Psoas muscle (tissue), 8 donors: ENCODE results near the gene GAS2. TPM values are rescaled to one million over a fixed set of nuclear protein-coding genes. Genes with fewer than 3 reads are reported as not detected.

Source experiments
- ATAC-seq, 4 donors: fragments of 200-7000 bp; cut with Tn5 transposase; one replicate each; pipeline ENCODE4 v1.9.1; 2020; ENCODE audit warnings: moderate library complexity in 3 of 4, mild to moderate bottlenecking in 2 of 4
- DNase-seq, 2 donors: peaks; one replicate each; pipeline ENCODE4 v3.0.0-alpha.2; 2020
- H3K27ac ChIP-seq: fragments of 200-600 bp; one replicate; pipeline ENCODE4 v1.8.0; 2022
- H3K27me3 ChIP-seq, 3 donors: fragments of 200-600 bp in 1 of 3; one replicate each; pipeline versions ENCODE4 v1.6.1 to v1.8.0; 2013 to 2022; ENCODE audit warnings: low read length in 2 of 3, mild to moderate bottlenecking in 2 of 3, moderate library complexity in 1 of 3; ENCODE audit not compliant: insufficient read depth in 3 of 3
- H3K36me3 ChIP-seq, 2 donors: fragments of 200-600 bp in 1 of 2; one replicate each; pipeline versions ENCODE4 v1.6.1 to v1.8.0; 2013 to 2022; ENCODE audit warnings: low read depth in 1 of 2, mild to moderate bottlenecking in 1 of 2, moderate library complexity in 1 of 2; ENCODE audit not compliant: insufficient read depth in 1 of 2
- H3K4me1 ChIP-seq: fragments of 200-600 bp; one replicate; pipeline ENCODE4 v1.8.0; 2022
- H3K4me3 ChIP-seq: fragments of 200-600 bp; one replicate; pipeline ENCODE4 v1.8.0; 2022; ENCODE audit warnings: mild to moderate bottlenecking
- H3K9me3 ChIP-seq: fragments of 200-600 bp; one replicate; pipeline ENCODE4 v1.8.0; 2022
- WGBS, 3 donors: extraction: QIAGEN DNeasy Blood & Tissue Kit; methylation state at CpG; one replicate each; pipeline versions ENCODE4 v1.1.6 to v1.1.7; 2013; 5-methylcytosine and 5-hydroxymethylcytosine counted together
- intact Hi-C, 2 donors: fragments of 100-400 bp; cut with DNase I; formaldehyde crosslinking; loops; one replicate each; pipeline versions ENCODE4 v1.11.0 to v1.14.2; 2022
- polyA plus RNA-seq, 3 donors: library from polyadenylated mRNA; stranded (reverse); fragments of 200-250 nt; gene quantifications; one replicate each; pipeline ENCODE4 v1.2.3, GENCODE V29; 2013
- total RNA-seq, 4 donors: library from RNA; stranded (reverse); fragmentation: NEBNext Ultra II Directional in 2 of 4; extraction: Animal tissue kit (Norgen Biotek cat#: 25700) in 2 of 4; gene quantifications; one replicate each; pipeline versions ENCODE4 v1.2.1 to v1.2.4, GENCODE V29; 2021 to 2023
- TF ChIP-seq, protein P1 (sequence below): fragments of 200-600 bp; IDR thresholded peaks from one replicate; pipeline ENCODE4 v1.8.0; 2022; ENCODE audit warnings: antibody characterized with exemption
- donor health status: healthy with polysubstance abuse.
- donor health status: DM: no; HTN: no; CAD: no; lungs with moderate emphysema.
- donor health status: Bipolar disorder and iron deficiency.
- donor health status: healthy.
- donor health status: DM: yes; HTN: yes; CAD: no.
- donor health status: DM: no; HTN: no; CAD: no.
- donor health status: DM: no; HTN: no; CAD: no.
- donor health status: DM: yes; HTN: yes; CAD: no.

The GAS2 gene
- total and polyA plus RNA-seq, 7 donors, result 0.51 to 4.6 (median 2.8) TPM

DNA sequence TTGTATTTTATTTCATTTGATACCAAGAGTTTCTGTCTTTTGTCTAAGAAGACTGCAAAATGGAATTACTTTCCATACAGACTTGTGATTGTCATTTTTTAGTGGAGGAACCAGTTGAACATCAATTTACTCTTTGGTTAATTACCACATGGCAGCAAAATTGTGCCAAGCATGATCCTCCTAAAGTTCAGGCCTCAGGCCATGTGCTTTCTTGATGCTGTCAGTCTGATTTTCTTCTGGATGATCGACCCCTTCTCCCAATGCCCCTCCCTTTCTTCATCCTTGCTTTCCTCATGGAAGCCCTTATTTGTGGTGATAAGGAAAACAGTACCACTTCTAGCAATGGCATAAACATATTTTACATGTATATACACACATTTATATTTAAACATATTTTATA lies 87.0 kb downstream of the GAS2 start:
- Histone ChIP-seq H3K27me3 (no peaks in the 10 kb centered on the region), H3K4me1 (no peaks in the 10 kb centered on the region), H3K27ac (no peak overlapping the region), H3K36me3 (peaks cover 2 to 25% of the 10 kb centered on the region in 2 donors), H3K9me3 (no peaks in the 10 kb centered on the region), H3K4me3 (no peak overlapping the region)
- WGBS, 3 donors, result 70 to 91% (median 77%) methylated on average over 1 of the region's 1 CpG
- TF ChIP-seq, protein P1, sequence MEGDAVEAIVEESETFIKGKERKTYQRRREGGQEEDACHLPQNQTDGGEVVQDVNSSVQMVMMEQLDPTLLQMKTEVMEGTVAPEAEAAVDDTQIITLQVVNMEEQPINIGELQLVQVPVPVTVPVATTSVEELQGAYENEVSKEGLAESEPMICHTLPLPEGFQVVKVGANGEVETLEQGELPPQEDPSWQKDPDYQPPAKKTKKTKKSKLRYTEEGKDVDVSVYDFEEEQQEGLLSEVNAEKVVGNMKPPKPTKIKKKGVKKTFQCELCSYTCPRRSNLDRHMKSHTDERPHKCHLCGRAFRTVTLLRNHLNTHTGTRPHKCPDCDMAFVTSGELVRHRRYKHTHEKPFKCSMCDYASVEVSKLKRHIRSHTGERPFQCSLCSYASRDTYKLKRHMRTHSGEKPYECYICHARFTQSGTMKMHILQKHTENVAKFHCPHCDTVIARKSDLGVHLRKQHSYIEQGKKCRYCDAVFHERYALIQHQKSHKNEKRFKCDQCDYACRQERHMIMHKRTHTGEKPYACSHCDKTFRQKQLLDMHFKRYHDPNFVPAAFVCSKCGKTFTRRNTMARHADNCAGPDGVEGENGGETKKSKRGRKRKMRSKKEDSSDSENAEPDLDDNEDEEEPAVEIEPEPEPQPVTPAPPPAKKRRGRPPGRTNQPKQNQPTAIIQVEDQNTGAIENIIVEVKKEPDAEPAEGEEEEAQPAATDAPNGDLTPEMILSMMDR, result no peak
- ATAC-seq, result no peak
- no peak for DNase-seq
- intact Hi-C loops, result loop anchor here in 1 of 2 donors (10.0 kb wide), 1 partner anchor 749 kb away; no protein-coding TSS in a partner anchor

- 75 to 84% (median 81%) methylated on average over 1 of the region's 1 CpG for WGBS, 3 donors
- no peaks in the 10 kb centered on the region for H3K27me3 ChIP-seq
- no peak for ATAC-seq
These were observed 94.7 kb downstream of the GAS2 start for GRCh38 chr11:22761066-22761465.

GRCh38 chr11:22763166-22763565 lies 96.8 kb downstream of the GAS2 start:
- Histone ChIP-seq H3K27me3 (no peaks in the 10 kb centered on the region), H3K4me3 (no peak overlapping the region), H3K4me1 (no peaks in the 10 kb centered on the region), H3K27ac (no peak overlapping the region), H3K9me3 (no peaks in the 10 kb centered on the region), H3K36me3 (peaks cover 0 to 8% of the 10 kb centered on the region in 2 donors)
- no peak for ATAC-seq
- intact Hi-C loops, result no loop called here
- WGBS, 3 donors, result 64 to 74% (median 64%) methylated on average over 1 of the region's 1 CpG
- DNase-seq, result no peak
- TF ChIP-seq, protein P1, result no peak

More at GRCh38 chr11:22761066-22761465, 94.7 kb downstream of the GAS2 start:
- TF ChIP-seq, protein P1, result no peak
- DNase-seq, result no peak
- intact Hi-C loops, result no loop called here
- Histone ChIP-seq H3K4me3 (no peak overlapping the region), H3K4me1 (no peaks in the 10 kb centered on the region), H3K9me3 (no peaks in the 10 kb centered on the region), H3K27ac (no peak overlapping the region), H3K36me3 (peaks cover 0 to 15% of the 10 kb centered on the region in 2 donors)

GRCh38 chr11:22764735-22765134 lies 98.3 kb downstream of the GAS2 start:
- no peak overlapping the region for H3K4me3 ChIP-seq
- no peak for ATAC-seq
- WGBS, 3 donors, result 84 to 91% (median 89%) methylated on average over 2 of the region's 2 CpGs
- TF ChIP-seq, protein P1, result no peak
- H3K9me3 ChIP-seq, result no peaks in the 10 kb centered on the region
- no peak for DNase-seq
- intact Hi-C loops, result no loop called here
- H3K4me1 ChIP-seq, result no peaks in the 10 kb centered on the region
- no peaks in the 10 kb centered on the region for H3K27me3 ChIP-seq
- H3K27ac ChIP-seq, result no peak overlapping the region
- peaks cover 0 to 2% of the 10 kb centered on the region in 2 donors for H3K36me3 ChIP-seq

DNA sequence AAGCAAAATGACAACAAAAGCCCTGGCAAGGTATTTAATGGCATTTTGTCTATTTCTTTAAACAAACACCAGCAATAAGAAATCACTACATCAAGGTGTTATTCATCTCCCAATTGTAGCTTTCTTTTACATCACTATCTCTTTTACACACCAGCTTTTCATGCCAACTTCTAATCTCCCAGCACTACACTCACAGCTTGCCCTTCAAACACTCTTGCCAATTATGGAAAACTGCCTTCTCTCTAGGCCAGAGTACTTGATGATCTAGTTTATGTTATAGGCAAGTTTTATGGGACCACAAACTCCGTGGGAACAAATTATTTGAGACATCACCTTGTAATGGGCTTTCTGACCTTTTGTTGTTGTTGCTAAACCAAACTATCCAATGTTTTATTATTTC lies 101.9 kb downstream of the GAS2 start:
- no peaks in the 10 kb centered on the region for H3K36me3 ChIP-seq
- DNase-seq (no peak), ATAC-seq (no peak)
- no peak overlapping the region for H3K27ac ChIP-seq
- no peak overlapping the region for H3K4me3 ChIP-seq
- intact Hi-C loops, result no loop called here
- 41 to 61% (median 54%) methylated on average over 1 of the region's 1 CpG for WGBS, 3 donors
- H3K4me1 ChIP-seq, result no peaks in the 10 kb centered on the region
- H3K27me3 ChIP-seq, result no peaks in the 10 kb centered on the region
- no peaks in the 10 kb centered on the region for H3K9me3 ChIP-seq
- TF ChIP-seq, protein P1, result no peak
